NCI-H2081 (cell line): ENCODE measurements around the gene C19orf25.

Experiments
- DNase-seq, 2 experiments: peaks; one replicate each; lab custom pipeline; 2025; lab: John Stamatoyannopoulos, UW

C19orf25 gene

GRCh38 chr19:1433119-1434039 lies 45.6 kb downstream of the C19orf25 start:
- DNase-seq, result no peak

GRCh38 chr19:1432507-1432887 lies 46.5 kb downstream of the C19orf25 start:
- DNase-seq, result no peak

GRCh38 chr19:1431759-1432506 lies 47.1 kb downstream of the C19orf25 start:
- no peak for DNase-seq

GRCh38 chr19:1430246-1430645 lies 48.8 kb downstream of the C19orf25 start:
- no peak for DNase-seq

- DNase-seq, result no peak
These were observed 49.3 kb downstream of the C19orf25 start for GRCh38 chr19:1429750-1430149.

GRCh38 chr19:1428738-1429391 lies 50.1 kb downstream of the C19orf25 start:
- no peak for DNase-seq

- no peak for DNase-seq
These were observed 51.6 kb downstream of the C19orf25 start for GRCh38 chr19:1427221-1427920.

GRCh38 chr19:1426736-1427135 lies 52.3 kb downstream of the C19orf25 start:
- no peak for DNase-seq

GRCh38 chr19:1425902-1426301 lies 53.1 kb downstream of the C19orf25 start:
- no peak for DNase-seq

GRCh38 chr19:1425102-1425837 lies 53.7 kb downstream of the C19orf25 start:
- no peak for DNase-seq

GRCh38 chr19:1424192-1424955 lies 54.6 kb downstream of the C19orf25 start:
- DNase-seq, result no peak

- no peak for DNase-seq
These were observed 55.4 kb downstream of the C19orf25 start for GRCh38 chr19:1423436-1424191.
